G401.6 (cell line): Measurements from ENCODE around the gene PRDM10.

ENCODE experiments used
- FAIRE-seq: peaks from 2 replicates; lab custom pipeline; 2012; peaks lifted over from hg19 to GRCh38; lab: Jason Lieb, UNC

Gene PRDM10

DNA sequence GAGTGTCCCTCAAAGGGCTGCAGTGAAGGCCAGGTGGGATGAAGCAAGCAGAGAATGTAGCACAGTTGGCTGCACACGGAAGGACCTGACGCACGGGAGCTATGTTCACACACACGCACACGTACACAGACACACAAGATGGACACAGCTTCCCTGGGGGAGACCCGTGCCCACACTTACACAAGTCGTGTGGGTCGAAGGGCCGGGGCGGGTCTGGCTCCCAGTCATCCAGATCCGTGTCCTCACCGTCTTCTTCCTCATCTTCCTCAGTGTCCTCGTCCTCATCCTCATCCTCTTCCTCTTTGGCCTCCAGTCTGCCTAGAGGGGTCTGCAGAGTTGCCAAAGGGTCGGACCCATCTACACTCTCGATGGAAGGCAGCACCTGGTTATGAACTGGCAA lies 55.7 kb downstream of the PRDM10 start:
- no peak for FAIRE-seq

DNA sequence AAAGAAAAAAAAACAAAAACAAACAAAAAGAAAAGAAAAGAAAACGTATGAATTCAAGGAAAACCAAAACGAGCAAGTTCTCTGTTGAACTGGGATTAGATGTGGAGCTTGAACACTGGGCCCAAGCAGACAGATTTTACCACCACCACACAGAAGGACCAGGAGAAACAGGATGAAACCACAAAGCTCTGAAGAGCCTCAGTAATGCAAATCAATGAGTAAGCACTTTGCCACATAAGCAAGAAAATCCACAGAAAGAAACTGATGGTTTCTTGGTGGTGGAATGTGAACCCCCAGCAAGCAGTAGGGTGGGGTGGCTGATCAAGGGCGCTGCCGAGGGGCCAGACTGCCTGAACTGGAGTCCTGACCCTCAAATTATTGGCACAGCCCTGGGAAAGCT lies 56.4 kb downstream of the PRDM10 start:
- FAIRE-seq, result no peak

DNA sequence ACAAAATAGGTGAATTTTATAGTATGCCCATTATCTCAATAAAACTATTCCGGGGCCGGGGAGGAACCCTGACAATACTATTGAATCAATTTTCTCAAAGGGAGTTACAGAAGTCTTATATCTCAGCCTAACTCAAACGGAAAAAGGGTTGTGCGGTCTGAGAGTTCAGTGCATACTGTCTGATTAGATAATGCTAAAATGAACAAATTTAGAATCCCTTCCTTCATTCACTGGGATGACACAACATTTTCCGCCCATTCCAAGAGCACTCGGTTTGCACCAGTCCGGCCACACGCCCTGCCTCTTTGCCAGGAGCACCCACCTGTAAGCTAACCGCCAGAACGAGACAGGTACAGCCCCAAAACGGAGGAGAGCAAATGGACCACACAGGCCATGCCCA lies 57.3 kb downstream of the PRDM10 start:
- FAIRE-seq, result no peak

DNA sequence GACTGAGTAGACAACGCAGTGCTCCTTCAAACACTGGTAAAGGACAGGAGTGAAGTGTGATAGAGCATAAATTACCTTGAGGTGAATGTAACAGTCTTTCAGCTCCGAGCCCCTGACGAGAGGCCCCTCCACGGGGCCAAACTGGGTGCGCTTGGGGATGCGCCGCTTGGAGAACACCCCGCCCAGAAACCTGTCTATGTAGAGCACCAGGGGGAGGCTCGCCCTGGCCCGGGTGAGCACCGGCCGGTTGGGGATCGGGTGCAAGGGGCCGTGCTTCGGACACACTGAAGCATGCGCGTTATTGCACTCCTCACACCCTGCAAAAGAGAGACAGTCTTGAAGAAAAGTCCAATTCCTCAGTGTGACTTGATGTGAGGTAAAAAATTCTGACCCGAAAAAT lies 57.9 kb downstream of the PRDM10 start:
- FAIRE-seq, result no peak

DNA sequence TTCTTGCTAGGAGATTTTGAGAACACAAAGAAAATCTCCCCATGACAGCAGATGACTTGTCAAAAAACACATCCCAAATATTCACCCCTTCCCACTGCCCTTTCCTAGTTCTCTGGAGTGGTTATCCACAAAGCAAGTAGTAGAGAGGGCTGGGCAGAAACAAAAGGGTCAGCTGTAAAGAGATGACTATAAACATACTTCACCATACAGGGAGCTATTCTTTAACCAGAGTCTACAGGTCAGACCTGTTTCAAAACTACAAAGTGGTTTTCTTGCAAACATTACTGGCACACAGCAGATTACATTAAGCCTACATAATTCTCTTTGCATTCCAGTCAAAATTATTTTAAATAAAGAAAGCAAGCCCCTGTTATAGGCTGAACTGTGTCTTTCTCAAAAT lies 59.6 kb downstream of the PRDM10 start:
- FAIRE-seq, result no peak

DNA sequence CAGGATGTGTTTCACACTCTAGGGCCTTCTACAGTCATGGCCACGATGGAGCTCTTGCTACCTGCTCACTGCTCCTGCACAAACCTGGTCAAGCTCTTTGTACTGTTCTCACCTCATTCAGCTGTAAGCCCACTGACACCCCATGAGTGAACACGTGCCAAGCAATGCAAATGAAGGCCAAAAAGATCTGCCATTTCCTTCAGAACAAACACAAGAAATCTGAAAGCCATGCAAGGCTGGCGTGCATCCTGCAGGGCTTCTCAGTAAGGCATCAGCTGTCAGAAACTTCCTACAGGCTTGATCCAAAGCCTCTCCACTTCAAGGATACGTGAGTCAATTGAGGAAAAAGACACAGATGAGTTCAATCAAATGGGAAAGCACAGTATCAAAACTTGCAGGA lies 63.1 kb downstream of the PRDM10 start:
- no peak for FAIRE-seq

DNA sequence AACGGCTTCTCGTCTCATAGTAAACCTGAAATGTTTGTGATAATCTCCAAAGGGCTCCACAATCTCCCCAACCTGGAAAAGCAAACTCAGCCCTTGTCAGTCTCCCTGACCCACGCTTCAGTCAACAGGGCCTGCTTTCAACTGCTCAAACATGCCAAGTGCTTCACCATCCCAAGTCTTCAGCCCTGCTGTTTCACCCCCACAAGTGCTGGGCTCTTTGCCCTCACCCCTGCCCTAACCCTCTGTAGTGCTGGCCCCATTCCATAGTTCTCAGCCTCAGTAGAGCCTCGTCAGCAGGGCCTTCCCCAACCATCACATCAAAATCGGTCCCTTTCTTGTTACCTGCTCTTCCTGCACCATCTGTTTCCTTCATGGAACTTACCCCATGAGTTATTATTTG lies 63.9 kb downstream of the PRDM10 start:
- no peak for FAIRE-seq

DNA sequence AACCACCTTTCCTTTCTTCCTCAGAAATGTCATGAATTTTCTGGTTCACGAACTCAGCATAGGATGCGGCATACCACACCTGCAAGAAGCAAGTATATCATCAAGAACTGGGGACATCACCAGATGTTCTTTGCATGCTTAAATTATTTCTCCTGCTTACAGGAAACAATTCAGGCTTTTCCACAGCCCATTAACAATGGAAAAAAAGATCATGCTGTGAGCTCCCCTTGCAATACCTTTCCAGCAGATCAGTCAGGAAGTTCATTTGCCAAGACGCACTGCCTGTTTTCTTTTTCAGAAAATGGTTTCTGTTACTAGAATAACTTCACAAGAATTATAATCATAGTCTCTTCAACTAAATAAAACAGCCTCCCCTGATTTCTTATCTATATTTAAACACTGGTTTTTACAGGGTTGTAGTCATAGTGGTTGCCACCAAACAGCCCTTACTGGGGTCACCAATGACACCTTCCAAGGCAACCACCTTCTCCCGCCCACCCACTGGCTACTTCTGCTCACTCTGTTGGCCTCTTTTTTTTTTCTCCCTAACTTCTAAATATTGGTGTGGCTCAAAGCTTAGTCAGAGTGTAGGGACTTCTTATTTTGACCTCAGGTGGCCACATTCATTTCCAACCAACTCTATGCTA lies 64.9 kb downstream of the PRDM10 start:
- no peak for FAIRE-seq

DNA sequence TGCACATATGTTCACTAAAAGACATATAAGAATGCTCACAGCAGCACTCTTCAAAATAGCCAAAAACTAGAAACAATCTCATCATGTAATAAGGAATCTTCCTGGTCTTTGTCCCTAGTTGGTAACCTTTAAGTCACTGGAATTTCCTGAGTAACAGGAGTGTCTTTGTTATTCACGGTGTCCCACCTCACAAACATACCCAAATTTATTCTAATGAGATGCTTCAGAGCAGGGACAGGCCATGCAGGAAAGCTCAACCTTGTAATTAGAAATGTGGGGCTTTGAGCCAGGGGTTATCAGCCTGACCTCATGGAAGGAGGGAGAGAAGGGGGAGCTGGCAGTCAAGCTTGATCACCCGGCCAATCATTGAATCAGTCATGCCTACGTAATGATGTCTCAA lies 66.9 kb downstream of the PRDM10 start:
- FAIRE-seq, result no peak

DNA sequence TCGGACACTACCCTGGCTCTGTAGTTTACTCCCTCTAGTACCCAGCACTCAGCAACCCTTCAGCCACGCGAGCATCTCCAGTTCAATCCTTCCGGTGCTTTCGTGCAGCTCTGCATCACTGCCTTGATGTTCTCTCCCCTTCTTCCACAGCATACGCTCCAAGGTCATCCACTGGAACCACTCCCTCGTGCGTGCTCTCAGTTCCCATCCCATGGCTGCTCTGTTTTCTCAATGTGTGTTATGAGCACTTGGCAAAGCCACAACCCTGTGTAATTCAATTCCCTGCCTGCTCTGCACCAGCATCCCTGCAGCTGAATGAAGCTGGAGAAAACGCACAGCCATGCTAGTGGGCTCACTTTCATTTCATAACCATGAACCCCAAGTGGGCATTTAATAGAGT lies 68.7 kb downstream of the PRDM10 start:
- FAIRE-seq, result no peak

DNA sequence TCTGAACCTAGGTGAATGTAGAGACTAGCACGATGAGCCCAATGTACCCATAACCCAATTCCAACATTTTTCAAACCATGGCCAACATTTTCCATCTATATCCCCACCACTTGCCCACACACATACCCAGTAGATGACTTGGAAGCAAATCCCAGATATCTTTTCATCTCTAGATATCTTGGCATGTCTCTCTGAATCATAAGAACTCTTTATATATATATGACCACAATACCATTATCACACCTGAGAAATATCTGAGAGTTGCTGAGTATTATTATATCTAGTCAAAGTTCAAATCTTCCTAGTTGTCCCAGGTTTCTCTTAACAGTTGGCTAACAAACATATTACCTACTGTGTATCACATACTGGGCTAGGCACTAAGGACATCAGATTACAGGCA lies 69.4 kb downstream of the PRDM10 start:
- FAIRE-seq, result no peak

DNA sequence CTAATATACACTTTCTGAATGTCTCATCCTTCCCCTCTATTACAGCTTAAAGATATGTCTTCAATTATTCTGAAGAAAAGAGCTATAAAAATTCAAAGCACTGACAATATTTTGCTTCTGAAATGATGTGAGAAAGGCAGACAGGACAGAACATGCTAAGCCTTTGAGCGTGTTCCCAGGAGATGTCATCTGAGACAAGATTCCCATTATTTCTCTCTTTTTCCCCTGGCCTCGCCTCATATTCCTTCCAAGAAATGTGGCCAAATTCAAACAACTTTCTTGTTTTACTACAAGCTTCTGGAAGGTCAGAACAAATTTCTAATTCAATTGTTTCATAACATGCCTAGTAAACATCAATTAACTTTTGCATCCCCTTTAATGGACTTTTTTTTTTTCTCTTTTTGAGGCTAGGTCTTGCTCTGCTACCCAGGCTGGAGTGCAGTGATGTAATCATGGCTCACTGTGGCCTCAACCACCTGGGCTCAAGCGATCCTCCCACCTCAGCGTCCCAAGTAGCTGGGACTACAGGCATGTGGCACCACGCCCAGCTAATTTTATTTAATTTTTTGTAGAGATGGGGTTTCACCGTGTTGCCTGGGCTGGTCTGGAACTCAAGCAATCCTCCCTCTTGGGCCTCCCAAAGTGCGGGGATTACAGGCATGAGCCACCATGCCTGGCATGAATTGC lies 70.1 kb downstream of the PRDM10 start:
- FAIRE-seq, result no peak

DNA sequence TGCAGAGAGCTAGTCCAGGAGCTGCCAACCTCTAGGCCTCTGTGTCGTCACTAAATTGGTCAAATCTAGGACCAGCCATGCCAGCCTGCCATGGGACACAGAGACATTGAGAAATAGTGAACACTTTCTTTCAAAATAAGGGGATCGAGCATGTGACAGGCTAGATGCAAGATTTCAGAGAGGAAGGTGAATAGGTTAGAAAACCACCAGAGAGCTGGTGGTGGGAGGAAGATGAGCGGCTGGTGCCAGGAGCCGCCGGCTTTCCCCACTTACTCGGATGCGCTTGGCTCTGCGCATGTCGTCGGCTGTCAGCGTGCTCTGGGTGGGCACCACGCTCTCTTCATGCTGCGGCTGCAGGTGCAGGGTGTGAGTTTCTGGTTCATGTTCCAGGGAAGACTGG lies 71.9 kb downstream of the PRDM10 start:
- no peak for FAIRE-seq

DNA sequence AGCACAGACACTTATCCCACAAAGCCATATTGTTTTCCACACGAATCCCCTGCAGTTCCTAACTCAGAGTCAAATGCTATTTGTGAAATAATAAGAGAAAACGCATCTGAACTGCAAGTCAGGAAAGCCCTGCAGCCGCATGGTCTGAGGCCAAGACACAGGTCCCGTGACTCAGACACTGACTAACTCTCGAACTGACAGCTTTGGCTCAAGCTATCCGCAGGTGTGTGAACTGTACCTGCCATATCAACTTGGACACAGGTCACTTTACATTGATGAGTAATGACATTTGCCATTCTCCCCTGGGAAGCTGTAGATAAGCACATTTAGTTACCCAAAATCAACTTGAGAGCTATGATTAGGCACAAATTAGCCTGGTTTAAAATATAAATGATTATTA lies 72.3 kb downstream of the PRDM10 start:
- no peak for FAIRE-seq

DNA sequence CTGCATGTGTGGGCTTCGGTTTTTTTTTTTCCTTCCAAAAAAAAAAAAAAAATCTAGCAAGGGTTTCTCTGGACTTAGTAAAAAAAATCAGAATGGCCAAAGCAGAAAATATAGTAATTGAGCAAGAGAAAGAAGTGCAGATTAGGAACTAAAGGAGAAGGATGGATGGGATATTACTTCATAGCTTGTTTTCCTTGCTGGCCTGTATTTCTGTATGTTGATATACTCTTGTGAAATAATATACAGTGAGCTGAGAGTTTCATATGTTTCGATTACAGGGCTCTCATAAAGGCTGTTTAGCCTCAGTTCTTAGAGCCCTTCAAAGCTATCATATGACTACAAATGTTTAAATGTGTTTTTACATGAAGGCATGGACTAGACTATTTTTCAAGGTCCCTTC lies 72.9 kb downstream of the PRDM10 start:
- no peak for FAIRE-seq

DNA sequence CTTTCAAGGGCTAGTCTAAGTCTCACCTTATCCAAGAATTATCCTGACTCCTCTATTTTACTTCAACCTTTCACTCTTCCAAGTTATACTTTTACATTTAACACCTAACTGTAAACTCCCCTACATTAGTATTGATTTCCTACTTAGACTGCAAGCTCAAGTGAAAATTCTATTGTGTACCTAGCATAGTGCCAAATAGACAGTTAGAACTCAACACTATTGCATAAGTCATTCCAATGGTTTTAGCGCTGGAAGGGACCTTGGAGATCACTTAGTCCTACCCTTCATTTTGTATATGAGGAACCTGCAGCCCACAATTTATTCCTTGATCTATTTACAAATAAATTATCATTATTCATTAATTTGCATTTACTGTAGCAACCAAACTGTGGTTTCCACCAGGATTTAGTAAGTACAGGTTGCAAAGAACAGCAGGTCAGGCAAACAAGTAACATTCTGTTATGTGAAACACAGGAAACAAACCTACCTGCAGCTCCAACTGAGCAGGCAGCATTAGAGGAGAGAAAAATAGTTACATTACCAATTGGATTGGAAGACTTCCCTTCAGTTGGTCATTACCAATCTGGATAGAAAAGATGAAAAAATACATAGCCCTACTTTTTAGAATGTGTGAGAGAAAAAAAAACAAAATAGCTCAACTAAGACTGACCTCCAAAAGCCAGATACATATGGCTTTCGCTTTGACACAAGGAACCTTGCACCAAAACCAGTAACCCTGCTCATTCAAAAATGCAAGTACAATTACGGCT lies 73.5 kb downstream of the PRDM10 start:
- FAIRE-seq, result no peak

DNA sequence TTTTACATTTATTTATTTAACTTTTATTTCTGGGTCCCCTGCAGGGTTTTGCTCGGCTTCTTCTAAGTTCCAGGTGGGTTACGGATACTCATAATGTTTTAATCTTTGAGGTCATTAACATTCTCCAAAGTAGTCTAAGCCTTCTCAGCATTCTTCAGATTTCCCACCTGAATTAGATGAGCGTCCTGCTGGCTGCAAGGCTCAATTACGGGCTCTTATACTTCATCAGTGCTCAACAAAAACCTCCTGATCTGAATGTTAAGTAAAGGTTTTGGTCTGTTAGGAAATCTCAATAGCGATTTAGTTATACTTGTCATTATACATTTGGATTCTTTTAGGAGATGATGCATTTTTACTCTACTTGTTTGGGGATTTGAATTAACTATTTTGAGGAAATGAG lies 80.0 kb downstream of the PRDM10 start:
- FAIRE-seq, result no peak

DNA sequence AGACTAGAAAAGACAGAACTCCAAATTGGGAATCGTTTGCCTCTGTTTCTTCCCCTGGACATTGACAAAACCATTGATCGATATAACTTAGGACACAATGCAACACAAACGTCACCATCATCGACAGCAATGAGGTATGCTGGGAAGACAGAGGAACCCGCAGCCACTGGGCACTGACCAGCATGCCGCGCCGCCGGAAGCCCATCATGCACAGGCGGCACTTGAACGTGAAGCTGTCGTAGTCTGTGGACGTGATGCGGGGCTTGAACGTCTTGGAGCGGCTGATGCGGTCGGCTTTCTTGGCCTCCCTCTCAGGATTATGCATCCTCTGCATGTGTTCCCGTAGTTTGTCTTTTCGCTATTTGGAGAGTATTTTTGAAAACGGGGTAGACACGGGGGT lies 84.3 kb downstream of the PRDM10 start:
- no peak for FAIRE-seq

DNA sequence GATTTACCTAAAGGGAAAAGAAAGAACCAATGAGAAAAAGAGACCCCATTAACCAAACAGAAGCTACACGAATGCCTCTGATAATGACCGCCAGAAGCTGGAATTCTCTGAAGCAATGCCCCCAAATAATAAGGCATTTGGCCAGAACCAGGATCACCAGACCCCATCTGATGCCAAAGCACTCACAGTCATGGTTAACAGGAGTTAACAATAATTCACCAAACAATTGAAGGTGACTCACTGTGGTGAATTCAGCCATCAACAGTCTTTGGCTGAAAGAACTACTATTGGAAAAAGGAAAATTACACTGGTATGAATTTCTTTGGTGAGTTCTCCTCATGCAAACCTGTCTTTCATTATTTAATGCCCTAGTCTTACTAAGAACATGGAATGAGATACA lies 85.4 kb downstream of the PRDM10 start:
- FAIRE-seq, result no peak

DNA sequence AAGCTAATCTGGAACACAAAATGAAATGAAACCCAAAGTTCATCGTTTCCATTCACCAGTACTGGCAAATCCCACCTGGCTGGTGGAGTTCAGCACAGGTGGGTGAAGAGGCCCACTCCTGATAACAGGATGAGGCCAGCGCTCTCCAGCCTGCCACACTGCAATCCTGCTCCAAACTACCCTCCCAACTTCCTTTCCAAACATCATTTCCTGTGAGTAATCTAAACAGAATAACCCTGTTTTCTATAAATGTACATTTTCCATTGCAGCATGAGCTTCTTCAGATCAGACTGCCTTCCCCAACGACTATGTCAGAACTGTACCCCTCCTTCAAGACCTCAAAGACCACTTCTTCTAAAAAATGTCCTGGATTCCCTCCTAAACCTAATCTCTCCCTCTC lies 91.3 kb downstream of the PRDM10 start:
- FAIRE-seq, result no peak

DNA sequence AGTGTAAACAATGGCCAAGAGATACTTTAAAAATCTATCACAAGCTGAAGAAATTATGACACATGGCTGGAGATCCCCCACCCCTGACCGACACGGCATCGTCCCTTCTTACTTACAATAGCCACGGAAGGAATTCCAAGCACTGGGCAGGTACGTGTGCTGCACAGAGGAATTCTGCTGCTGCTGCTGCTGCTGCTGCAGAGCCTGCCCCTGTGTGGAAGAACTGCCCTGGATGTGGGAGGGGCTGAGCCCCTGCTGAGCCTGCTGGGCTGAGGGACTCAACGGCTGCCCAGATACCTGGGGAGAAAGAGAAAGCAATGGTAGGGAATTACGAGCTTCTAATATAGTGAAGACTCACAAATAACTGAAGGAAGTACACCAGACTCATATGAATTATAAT lies 92.3 kb downstream of the PRDM10 start:
- FAIRE-seq, result no peak

DNA sequence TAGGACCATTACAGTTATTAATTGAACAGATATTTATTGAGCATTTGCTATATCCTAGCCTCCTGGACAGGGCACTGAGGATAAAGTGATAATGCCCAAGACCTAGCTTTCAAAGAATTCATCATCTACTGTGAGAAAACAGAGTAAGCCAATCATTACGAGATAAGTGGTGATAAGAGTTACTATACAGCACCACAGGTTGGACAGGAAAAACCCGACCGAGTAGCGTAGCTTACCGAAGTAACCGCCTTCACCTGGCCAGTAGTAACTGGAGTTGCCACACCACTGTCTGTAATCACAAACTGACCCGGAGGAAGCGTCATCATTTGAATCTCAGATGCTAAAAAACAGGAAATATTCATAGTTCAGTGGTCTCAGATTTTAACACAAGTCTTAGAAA lies 97.2 kb downstream of the PRDM10 start:
- no peak for FAIRE-seq

DNA sequence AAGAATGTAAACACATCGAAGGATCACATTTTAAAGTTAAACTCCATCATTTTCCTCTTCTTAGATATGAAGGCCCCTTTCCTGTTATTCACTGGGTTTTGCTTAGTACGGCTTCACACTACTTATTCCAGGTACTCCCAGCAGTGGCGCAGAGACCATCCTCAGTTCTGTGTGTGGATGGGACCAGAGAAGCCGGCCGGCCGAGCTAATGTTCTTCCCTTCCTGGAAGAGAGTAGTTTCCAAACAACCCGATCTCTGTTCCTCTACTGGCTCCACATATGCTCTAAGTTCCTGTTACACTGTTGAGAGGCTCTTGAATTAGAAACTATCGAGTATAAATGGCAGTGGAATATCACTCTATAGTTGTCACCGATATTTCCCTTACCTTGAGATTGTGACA lies 106.6 kb downstream of the PRDM10 start:
- FAIRE-seq, result no peak
